GM21717 (cell line): ENCODE results near the gene C1QTNF6.
"Not testable (repeated sequence)": the region's sequence is repeated elsewhere in the genome, so short reads cannot be mapped to it uniquely, and the experiment has no call there.

Experiments
- ATAC-seq: cut with Tn5 transposase; IDR thresholded peaks from one replicate; pipeline ENCODE4 v1.9.1; 2021; ENCODE audit warnings: mild to moderate bottlenecking, moderate library complexity; ENCODE audit not compliant: unreplicated experiment

C1QTNF6 gene

GRCh38 chr22:37208401-37209139, 20.5 kb upstream of the C1QTNF6 start:
- ATAC-seq, result no peak

GRCh38 chr22:37207981-37208380, 19.9 kb upstream of the C1QTNF6 start:
- ATAC-seq, result no peak

GRCh38 chr22:37206841-37207821, 19.1 kb upstream of the C1QTNF6 start:
- no peak for ATAC-seq

GRCh38 chr22:37206118-37206840, 18.2 kb upstream of the C1QTNF6 start:
- no peak for ATAC-seq

- no peak for ATAC-seq
Measured at GRCh38 chr22:37205046-37205445, 17.0 kb upstream of the C1QTNF6 start.

GRCh38 chr22:37204045-37204655, 16.1 kb upstream of the C1QTNF6 start:
- no peak for ATAC-seq

GRCh38 chr22:37203354-37204044, 15.5 kb upstream of the C1QTNF6 start:
- ATAC-seq, result no peak

GRCh38 chr22:37202716-37203115, 14.7 kb upstream of the C1QTNF6 start:
- ATAC-seq, result no peak

GRCh38 chr22:37202001-37202555, 14.0 kb upstream of the C1QTNF6 start:
- no peak for ATAC-seq

GRCh38 chr22:37201443-37201820, 13.4 kb upstream of the C1QTNF6 start:
- ATAC-seq, result not testable (repeated sequence)

- ATAC-seq, result no peak
Measured at GRCh38 chr22:37199760-37200108, 11.7 kb upstream of the C1QTNF6 start.

- ATAC-seq, result peak; percentile 79
Measured at GRCh38 chr22:37199103-37199759, 11.2 kb upstream of the C1QTNF6 start.

GRCh38 chr22:37198258-37199102, 10.4 kb upstream of the C1QTNF6 start:
- peak; percentile 12 for ATAC-seq

GRCh38 chr22:37197451-37198257, 9.6 kb upstream of the C1QTNF6 start:
- no peak for ATAC-seq

GRCh38 chr22:37196539-37197450, 8.7 kb upstream of the C1QTNF6 start:
- ATAC-seq, result no peak

GRCh38 chr22:37195921-37196320, 7.9 kb upstream of the C1QTNF6 start:
- no peak for ATAC-seq

- no peak for ATAC-seq
Measured at GRCh38 chr22:37194750-37195149, 6.7 kb upstream of the C1QTNF6 start.
